ENCODE results near the gene NR2C2AP. TPM values are rescaled to one million over a fixed set of nuclear protein-coding genes. Genes with fewer than 3 reads are reported as not detected.

The NR2C2AP gene
- total and polyA plus RNA-seq, 2 of the 13 experiments (the other 11 are each of a cell fraction or from before 2014, with no cell fraction given) = 12.2 to 26.8 TPM

DNA sequence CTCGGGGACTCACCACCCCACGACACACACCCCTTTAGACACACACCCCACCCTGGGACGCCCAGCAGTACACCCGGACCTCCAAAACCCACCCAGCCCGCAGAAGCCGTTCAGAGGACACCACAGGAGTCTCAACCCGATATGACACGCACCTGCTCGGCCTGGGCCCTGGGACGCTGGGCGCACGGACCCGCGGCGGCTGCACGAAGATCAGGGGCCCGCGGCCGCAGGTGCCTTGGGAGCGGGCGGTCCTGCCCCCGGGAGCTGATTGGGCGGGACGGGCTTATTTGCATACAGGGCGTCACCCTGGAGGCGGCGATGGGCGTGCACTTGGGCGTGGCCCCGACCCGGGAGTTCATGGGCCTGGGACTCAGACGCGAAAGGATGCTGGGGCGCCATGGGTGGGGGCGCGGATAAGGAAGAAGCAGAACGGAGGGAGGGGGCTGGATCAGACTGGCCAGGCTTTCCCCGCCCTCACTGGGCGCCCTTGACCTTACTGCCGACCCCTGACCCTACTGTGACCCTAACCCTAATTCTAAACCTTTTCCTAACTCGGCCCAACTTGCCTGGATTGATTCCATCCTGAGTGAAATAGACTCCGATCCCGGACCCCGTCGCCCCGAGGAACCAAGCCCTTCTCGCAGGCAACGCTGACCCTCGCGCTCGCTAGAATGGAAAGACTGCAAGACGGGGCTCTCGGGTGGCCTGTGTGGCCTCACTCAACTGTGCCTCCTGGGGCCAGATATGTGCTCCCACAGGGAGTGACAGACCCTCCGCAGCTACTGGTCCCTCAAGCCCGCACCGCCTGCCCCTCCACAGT lies 33.0 kb downstream of the NR2C2AP start, which contains the start of gene MEF2B (continued):
- TF ChIP-seq, protein P1, sequence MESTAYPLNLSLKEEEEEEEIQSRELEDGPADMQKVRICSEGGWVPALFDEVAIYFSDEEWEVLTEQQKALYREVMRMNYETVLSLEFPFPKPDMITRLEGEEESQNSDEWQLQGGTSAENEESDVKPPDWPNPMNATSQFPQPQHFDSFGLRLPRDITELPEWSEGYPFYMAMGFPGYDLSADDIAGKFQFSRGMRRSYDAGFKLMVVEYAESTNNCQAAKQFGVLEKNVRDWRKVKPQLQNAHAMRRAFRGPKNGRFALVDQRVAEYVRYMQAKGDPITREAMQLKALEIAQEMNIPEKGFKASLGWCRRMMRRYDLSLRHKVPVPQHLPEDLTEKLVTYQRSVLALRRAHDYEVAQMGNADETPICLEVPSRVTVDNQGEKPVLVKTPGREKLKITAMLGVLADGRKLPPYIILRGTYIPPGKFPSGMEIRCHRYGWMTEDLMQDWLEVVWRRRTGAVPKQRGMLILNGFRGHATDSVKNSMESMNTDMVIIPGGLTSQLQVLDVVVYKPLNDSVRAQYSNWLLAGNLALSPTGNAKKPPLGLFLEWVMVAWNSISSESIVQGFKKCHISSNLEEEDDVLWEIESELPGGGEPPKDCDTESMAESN (CRISPR knock-in tag; conservative IDR thresholded peaks at IDR 0.05) = 0 out of 2 replicates have a peak, but pooled peaks have one; percentile 60
- no peak for TF ChIP-seq MED1 (CRISPR knock-in tag; IDR thresholded peaks at IDR 0.05)
- no peak for TF ChIP-seq TRIM24 (CRISPR knock-in tag; IDR thresholded peaks at IDR 0.05)
- TF ChIP-seq ZNF484 (CRISPR knock-in tag; IDR thresholded peaks at IDR 0.05; ENCODE audit: borderline replicate concordance, low read depth) = no peak
- no peak for TF ChIP-seq TOPORS (CRISPR knock-in tag; IDR thresholded peaks at IDR 0.05)
- TF ChIP-seq TOE1 (CRISPR knock-in tag; IDR thresholded peaks at IDR 0.05) = no peak
- TF ChIP-seq, protein P2, sequence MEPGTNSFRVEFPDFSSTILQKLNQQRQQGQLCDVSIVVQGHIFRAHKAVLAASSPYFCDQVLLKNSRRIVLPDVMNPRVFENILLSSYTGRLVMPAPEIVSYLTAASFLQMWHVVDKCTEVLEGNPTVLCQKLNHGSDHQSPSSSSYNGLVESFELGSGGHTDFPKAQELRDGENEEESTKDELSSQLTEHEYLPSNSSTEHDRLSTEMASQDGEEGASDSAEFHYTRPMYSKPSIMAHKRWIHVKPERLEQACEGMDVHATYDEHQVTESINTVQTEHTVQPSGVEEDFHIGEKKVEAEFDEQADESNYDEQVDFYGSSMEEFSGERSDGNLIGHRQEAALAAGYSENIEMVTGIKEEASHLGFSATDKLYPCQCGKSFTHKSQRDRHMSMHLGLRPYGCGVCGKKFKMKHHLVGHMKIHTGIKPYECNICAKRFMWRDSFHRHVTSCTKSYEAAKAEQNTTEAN (CRISPR knock-in tag; conservative IDR thresholded peaks at IDR 0.05) = no peak
- no peak for TF ChIP-seq ZKSCAN1 (IDR thresholded peaks at IDR 0.05; ENCODE audit: low read length)
- TF ChIP-seq SRY (CRISPR knock-in tag; IDR thresholded peaks at IDR 0.05) = no peak
- no peak for TF ChIP-seq CBX5 (CRISPR knock-in tag; IDR thresholded peaks at IDR 0.05; ENCODE audit: borderline replicate concordance)
- TF ChIP-seq KLF13 (CRISPR knock-in tag; IDR thresholded peaks at IDR 0.05) = no peak
- TF ChIP-seq ZNF441 (CRISPR knock-in tag; IDR thresholded peaks at IDR 0.05; ENCODE audit: borderline replicate concordance) = no peak
- no peak for TF ChIP-seq ZNF816 (CRISPR knock-in tag; IDR thresholded peaks at IDR 0.05; ENCODE audit: borderline replicate concordance)
- no peak for TF ChIP-seq RAD51 (IDR thresholded peaks at IDR 0.05; ENCODE audit: borderline replicate concordance)
- TF ChIP-seq RARA (CRISPR knock-in tag; IDR thresholded peaks at IDR 0.05) = no peak
- TF ChIP-seq ZFAT (CRISPR knock-in tag; conservative IDR thresholded peaks at IDR 0.05) = no peak
- TF ChIP-seq ZFP90 (CRISPR knock-in tag; IDR thresholded peaks at IDR 0.05; ENCODE audit: borderline replicate concordance) = no peak
- peak; percentile 83 for TF ChIP-seq AGO1 (IDR thresholded peaks at IDR 0.05; ENCODE audit: low read depth, low read length, poor library complexity, severe bottlenecking)
- TF ChIP-seq HOXD1 (CRISPR knock-in tag; IDR thresholded peaks at IDR 0.05) = no peak
- no peak for TF ChIP-seq ZNF234 (CRISPR knock-in tag; conservative IDR thresholded peaks at IDR 0.05)
- TF ChIP-seq, protein P3, sequence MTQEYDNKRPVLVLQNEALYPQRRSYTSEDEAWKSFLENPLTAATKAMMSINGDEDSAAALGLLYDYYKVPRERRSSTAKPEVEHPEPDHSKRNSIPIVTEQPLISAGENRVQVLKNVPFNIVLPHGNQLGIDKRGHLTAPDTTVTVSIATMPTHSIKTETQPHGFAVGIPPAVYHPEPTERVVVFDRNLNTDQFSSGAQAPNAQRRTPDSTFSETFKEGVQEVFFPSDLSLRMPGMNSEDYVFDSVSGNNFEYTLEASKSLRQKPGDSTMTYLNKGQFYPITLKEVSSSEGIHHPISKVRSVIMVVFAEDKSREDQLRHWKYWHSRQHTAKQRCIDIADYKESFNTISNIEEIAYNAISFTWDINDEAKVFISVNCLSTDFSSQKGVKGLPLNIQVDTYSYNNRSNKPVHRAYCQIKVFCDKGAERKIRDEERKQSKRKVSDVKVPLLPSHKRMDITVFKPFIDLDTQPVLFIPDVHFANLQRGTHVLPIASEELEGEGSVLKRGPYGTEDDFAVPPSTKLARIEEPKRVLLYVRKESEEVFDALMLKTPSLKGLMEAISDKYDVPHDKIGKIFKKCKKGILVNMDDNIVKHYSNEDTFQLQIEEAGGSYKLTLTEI (CRISPR knock-in tag; conservative IDR thresholded peaks at IDR 0.05) = no peak
- TF ChIP-seq ZNF7 (CRISPR knock-in tag; IDR thresholded peaks at IDR 0.05) = no peak
- no peak for TF ChIP-seq ZNF569 (CRISPR knock-in tag; IDR thresholded peaks at IDR 0.05; ENCODE audit: borderline replicate concordance)
- no peak for TF ChIP-seq MED8 (CRISPR knock-in tag; IDR thresholded peaks at IDR 0.05; ENCODE audit: insufficient replicate concordance)
- TF ChIP-seq ZSCAN21 (CRISPR knock-in tag; IDR thresholded peaks at IDR 0.05; ENCODE audit: borderline replicate concordance) = no peak

Data from HepG2 (cell line).